Hematopoietic multipotent progenitor cell treated with erythropoietin and hydrocortisone succinate and interleukin-3 and kit ligand, for 17 days (in vitro differentiated cells): ENCODE measurements around the gene CADM1.

Experiments
- DNase-seq: peaks from one replicate; pipeline ENCODE4 v3.0.0-alpha.2; 2015; ENCODE audit warnings: low spot score

CADM1 gene

DNA sequence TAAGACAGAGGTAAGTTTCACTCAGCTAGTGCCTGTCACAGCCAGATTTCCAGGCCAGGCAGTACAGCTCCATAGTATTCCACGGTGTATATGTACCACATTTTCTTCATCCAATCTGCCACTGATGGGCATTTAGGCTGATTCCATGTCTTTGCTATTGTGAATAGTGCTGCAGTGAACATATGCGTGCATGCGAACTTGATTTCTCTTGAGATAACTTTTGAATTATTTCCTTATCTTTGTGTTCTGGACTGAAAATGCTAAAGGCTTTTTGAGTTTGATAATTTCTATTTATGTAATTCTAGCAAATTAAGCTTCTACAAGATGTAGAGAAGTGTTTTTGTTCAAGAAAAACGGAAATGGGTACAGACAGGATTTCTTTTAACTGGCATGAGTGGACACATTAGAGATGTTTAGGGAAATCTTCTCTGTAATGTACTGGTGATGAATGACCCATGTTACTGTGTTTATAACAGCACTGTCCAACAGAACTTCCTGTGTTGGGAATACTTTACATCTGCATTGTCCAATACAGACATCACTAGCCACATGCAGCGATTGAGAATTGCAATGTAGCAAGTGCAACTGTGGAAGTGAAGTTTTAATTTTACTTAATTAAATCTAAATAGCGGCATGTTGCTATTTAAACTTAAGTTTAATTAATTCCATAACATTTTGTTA lies 151.3 kb downstream of the CADM1 start:
- no peak for DNase-seq

DNA sequence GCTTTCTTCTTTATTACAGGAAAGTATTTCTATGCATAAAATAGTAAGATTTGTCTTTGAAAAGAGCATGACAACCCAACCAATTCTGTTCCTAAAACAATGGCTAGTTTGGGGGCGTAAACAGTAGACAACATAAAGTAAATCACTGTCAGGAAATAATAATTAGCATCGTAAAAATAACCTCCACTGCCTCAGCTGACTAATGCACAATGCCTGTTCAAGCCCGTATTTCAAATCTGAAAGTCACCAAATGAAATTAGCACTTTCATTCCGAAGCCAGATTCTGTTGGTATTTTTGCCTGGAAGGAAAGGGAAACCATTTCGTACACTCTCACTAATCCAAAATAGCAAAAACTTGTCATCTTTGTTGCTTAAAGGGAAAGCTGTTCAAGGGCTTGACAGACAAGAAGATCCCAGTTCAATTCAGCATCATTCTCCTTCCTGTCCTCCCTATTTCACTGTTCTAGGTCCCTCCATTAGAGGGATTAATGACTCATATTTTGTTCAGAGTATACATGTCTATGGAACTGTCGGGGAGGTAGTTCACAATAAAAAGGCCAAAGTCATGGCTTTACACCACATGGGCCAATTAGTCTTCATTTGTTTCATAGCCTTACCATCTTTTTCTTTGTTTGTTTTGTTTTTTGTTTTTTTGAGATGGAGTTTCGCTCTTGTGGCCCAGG lies 154.7 kb downstream of the CADM1 start:
- DNase-seq = no peak

DNA sequence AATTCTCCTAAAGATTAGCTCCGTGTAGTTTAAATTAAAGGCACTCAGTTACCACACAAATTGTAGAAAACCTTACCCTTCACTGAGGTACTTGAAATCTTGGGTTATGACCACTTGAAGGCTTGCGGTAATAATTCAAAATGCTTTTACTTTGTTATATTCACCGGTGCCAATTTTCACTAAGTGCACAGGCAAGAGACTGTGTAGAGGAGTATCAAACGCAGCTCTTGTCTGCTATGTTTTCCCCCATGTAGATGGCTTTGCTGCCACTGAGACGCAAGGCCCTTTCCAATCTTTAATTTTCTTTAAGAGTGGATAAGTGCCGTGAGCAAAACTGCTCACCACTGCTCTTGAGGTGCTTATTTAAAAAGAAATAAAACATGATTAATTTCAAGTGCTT lies 155.8 kb downstream of the CADM1 start:
- no peak for DNase-seq

DNA sequence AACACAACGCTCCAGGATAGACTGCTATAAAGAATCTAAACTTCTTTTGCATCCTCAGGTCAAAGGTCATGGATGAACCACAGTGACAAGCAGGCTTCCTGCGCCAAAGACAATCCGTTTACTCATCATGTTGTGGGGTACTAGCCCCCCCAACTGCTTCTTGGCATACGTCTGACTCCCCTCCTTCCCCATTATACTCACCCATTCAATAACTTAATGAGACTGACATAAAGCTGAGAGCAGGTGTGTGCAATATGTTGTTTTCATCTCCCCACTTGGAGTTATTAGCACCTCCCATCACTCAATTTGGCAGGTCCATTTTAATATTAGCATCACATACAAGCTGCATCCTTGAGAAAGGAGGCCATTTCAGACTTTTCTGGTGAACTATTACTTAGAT lies 157.1 kb downstream of the CADM1 start:
- DNase-seq = no peak

DNA sequence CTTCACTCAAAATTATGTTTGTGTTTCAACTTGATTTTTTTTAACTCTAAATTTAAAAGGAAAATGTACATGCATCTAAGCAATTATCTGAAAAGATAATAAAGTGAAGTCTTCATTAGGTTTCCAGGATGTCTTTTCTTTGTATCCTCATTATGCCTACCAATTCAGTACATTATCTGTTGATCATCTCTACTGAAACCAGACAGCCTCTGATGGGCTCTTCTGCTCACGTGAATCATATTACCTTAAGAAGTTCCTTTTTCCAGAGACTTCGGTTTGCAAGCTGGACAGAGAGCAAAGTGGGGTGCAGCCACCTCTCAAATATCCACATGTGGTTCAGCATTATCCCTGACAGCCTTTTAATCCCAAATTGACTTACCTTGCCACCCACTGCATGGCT lies 158.4 kb downstream of the CADM1 start:
- DNase-seq = no peak

DNA sequence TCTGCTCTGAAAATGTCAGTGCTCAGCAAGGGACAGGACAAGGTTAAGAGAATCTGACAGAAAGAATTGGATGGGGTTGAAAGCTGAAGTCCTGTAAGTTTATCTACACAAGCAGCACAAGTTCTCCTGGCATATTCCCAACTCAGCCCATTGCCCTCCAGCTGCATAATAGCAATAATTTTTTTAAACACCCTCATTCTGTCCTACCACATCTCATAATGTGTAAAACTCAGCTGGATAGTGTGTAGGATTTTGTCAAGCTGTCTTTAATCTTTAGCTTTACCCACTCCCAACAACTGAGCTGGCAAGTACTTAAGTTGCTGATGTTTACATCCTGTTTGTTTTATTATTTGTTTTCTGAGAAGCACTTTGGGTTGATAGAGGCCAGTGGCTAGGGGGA lies 158.9 kb downstream of the CADM1 start:
- no peak for DNase-seq

DNA sequence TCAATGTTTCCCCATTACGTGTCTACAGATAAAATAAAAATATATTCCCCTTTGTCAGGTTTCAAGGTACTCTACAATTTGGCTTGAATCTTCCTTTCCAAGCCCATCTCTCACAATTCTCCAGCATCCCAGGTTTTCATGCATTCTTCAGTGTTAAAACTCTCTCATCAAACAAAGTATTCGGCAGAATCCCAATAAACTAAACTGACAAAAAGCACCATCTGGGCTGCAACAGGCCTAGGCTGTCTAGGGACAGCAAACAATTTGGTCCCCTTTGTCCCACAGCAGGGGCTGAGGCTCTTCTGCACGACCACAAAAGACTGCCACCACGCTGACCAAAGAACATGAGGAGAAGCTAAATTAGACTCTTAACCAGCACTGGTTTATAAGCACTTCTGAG lies 159.4 kb downstream of the CADM1 start:
- DNase-seq = no peak

DNA sequence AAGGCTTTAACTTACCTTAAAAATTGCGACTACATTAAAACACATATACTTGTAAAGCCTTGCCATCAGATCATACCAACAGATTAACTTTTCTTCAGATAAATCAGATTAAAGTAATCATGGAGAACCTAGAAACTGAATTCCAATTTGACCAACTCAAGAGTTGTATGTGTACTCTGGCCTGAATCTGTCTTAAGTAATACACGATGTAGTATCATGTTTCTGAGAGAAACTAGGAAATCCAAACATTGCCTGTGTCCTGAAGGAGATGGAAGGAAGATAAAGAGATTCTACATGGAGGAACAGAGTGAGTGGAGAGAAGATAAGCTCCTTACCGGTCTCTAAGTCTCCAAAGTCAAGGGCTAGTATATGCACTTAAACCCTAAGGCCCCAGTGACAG lies 162.1 kb downstream of the CADM1 start:
- DNase-seq = no peak

DNA sequence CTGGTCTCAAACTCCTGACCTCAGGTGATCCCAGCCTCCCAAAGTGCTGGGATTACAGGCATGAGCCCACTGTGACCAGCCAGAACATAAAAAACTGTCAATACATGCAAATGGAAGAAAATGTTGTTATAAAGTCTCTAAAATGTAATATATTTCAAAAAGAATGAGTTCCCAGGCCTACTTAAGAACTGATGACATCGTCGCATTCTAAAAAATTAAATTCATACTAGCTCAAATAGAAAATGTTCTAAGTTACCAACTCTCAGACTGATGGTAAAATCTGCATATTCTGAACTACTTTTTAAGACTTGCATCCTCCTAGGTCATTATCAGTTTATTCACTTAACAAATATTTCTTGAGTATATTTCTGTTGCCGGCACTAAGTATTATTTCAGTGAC lies 163.3 kb downstream of the CADM1 start:
- no peak for DNase-seq

DNA sequence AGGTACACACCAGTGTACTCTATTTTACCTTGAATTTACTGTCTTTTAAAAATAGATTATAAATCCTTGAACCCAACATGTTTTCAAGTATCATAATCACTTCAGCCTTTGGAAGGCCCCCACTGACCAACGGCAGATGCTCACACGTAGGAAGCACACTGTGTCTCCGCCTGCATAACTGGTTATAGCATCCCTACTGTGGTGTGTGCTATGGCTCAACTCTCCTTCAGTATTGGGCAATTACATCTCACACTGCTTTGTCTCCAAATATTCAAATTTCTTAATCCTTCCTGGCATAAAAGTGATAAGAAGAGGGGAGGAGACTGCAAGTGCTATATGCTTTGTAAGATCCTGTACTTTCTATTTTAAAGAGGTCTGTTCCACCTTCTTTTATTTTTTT lies 165.7 kb downstream of the CADM1 start:
- DNase-seq = no peak

DNA sequence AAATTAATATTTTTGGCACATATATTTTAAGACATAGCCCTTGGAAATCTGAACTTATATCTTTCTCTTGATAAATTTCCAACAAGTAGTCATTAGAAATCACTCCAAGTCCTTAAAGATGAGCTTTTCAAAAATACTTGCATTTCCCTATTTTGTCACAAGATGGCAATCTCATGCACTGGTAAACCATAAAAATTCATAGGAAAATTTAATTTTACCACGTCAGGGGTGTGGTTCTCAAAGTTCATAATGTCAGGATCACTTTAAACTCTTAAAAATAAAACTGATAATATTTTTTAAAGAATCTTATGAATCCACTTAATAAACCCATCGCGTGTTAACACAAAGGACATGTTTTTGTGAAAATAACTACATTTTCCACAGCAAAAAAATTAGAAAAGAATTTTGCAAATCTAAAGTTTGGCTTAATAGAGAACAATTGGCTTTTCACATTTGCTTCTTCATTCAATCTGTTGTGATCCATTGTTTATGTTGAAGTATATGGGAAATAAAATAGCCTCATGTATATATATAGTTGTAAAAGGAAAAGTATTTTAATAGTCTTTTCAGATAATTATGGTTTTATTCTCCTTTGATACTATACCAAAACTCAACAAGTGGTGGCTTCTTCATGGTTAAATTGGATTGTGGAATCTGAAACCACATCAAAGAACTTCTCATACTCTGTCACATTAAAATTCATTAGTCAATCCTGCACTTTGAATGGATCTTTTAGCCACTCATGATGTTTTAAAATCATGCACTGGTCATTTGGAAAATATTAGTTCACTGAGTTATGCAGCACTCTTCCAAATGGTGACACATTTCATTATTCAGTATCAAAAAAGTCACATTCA lies 169.1 kb downstream of the CADM1 start:
- DNase-seq = no peak

DNA sequence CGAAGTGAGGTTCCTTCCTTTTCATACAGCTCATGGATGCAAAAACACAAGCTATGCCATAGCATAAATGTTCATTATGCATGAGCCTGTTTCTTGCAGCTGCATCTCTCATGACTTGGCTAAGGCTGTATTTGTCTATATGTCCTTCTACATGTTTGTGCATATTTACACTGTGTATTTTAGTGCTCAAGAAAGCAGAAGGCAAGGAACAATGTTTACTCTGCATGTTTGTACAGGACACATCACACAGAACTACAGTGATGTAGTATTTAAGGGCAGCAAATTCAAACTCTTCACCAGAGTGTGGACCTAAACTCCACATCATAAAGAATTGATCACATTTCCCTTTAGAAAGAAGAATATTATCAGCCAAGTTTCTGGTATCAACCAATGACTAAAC lies 170.3 kb downstream of the CADM1 start:
- no peak for DNase-seq

DNA sequence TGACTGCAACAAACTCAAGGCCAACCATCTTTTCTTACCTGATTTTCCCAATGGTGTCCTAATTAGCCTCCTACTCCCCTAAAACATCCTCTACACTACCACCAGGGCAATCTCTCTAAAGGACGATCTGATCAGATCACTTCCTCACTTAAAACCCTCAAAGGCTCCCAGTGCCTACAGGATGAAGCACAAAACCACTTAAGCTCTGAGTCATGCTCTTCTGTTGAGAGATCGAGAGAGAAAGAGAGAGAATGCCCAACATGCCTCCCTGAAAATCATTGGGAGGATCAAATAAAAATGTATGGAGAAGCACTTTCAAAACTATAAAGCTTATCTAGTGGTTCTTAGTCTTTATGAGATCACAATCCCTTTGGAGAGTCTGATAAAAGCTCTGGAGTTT lies 171.1 kb downstream of the CADM1 start:
- no peak for DNase-seq

DNA sequence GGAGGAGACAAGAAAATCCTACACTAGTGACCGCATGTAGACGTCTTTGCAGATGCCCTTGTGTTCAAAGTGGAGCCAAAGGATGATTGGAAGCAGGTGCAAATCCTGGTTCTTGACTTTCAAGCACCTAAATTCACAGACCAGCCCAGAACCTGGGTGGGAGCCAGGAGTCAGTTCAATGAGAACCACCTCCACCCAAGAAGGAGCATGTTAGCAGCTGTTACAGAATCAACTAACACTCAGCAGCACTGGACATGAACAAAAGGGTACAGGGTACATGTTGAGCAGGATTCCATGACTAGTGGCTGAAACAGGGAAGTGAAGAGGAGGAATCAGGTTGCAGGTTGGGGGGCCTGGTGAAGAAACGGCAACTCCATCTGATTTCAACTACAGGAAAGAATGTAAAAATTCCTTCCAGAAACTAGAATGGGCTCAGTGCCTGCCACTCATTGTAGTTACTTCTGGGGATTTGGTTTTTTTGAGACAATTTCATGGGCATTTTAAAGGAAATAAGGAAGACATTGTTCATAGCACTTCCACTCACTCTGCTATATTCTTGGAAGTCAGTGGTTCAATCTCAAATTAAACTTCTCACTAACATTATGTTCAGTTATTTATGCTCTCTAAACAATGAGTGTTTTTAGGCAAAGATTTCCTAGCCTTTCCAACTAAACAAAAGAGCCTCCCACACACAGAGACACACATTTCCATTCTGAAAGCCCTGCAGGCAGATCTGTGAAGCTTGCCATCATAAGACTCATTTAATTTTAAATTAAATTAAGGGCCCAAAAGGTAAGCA lies 173.3 kb downstream of the CADM1 start:
- DNase-seq = no peak

DNA sequence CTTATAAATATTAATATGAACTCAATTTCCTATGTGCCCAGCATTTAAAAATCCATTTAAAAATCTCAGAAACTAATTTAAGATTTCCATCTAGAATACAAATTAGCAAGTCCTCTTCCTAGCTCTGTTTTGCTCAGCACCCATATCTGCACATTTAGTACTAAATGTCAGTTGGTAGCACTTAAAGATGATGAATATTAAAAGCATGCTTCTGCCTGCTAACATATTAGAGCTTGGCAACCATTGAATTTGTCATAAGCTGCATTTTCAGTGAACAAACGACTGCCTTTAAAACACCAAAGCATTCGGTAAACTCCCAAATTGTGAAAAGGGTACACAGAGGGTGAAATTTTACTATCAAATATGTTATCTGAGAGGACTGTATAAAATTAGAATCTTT lies 177.7 kb downstream of the CADM1 start:
- no peak for DNase-seq

DNA sequence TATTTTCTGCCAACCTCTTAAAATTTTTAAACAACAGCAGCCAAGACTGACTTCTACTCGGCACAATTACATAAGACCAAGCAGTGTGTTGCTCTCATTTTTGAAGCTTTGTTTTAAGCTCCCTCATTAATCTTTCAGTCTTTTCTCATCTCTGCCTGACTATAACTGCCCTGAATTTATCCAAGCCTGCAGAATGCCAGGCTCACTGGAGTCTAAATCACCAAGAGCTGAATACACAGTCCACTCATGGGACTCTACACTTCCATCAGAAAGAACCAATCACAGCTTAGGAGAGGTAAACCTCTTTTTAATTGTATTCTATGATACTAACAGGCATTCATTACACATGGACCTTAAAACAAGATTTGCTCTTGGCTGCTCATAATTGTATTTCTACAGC lies 178.7 kb downstream of the CADM1 start:
- DNase-seq = no peak

DNA sequence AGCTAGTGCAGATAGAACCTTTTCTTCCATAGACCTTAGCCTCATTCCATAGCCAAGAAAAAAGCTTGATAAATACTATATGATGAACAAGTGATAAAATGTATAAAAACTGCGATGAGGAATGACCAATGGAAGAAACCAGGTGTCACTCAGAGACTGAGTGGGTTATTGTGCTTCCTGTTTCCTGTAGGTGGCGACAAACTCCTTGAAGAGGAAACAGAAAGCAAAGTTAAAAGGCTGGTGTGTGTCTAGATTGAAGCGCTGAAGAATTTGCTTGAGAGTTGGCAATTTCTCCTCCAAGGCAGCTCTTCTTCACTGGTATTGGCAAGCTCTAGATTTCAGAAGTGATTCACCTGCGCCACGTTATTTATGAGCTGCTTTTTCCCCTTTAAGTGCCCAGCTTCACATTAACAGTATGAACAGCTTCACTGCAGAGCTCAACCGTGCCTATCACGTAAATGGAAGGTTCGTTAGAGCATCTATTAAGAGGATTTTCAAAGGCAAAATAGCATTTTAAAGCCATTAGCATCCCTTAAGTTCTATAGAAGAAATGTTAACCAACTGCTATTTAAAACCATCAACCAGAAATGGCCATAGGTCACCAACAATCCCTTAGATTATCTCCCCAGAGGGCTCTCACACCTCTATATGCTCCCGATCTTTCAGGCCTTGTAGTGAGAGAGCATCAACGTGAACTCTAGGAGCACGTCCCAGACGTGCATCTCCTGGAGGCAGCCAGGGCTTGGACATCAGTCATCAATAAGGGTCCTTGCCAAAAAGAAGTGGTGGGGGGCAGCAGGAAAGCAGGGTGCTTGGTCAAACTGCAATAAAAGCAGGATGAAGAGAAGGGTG lies 179.4 kb downstream of the CADM1 start:
- DNase-seq = peak; percentile 10

DNA sequence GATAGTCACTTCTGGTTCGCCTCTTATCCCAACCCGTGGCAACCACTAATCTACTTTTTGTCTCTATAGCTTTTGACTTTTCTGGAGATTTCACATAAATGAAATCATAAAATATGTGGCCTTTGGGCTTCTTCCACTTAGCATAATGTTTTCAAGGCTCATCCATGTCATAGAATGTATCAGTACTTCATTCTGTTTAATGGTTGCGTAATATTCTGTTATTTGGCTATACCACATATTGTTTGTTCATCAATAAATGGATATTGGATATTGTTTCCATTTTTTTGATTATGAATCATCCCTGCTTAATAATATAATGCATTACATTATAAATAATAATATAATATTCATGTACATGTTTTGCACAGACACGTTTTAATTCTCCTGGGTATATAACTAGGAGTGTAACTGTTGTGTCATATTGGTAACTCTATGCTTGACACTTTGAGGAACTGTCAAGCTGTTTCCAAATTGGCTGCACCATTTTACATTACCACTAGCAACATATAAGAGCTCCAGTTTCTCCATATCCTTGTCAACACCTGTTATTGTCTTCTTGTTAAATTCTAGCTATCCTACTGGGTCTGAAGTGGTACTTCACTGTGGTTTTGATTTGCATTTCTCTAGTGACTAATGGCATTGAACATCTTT lies 181.5 kb downstream of the CADM1 start:
- no peak for DNase-seq

DNA sequence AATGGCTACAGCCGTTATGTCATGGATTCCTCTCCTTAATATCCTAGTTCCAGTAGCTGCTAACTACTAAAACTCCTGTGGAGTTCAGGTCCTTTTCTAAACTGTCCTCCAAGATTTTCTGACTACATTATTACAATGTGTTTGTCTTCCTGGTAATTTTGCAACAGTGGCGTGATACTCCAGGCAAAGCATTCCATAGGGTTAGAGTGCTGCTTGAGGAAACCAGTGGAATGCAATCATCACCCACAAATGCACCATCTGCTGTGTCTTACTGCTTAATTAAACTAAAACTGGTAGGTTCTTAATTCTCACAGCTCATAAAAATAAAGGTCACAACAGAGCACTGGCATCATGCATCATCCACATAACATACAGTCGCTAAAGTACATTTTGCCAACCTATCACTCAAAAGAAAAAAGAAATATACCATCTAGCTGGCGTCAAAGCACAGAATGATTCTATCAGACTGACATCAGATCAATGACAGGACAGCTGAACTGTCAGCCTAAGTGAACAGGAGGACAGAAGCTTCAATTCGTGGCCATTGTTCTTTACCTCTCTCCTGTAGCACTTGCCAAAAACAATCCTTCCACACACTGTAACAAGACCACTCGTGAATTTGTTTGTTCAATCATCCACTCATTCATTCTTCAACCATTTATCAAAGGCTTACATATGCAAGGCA lies 182.5 kb downstream of the CADM1 start:
- DNase-seq = no peak
